Stimulated activated CD4-positive, alpha-beta T cell treated with anti-CD3 and anti-CD28 coated beads, Interleukin-1b, Interleukin-23, amount 100 ng/mL, for 48 hours (primary cell): Measurements from ENCODE around the gene DMBX1.

Experiments used
- DNase-seq: peaks from one replicate; pipeline ENCODE4 v3.0.0-alpha.2; 2020

Gene DMBX1

GRCh38 chr1:46484783-46485490, 4.7 kb upstream of the DMBX1 start:
- DNase-seq: no peak

- DNase-seq: no peak
Measured at GRCh38 chr1:46485564-46486431, 3.8 kb upstream of the DMBX1 start.

- no peak for DNase-seq
Measured at GRCh38 chr1:46486432-46487015, 3.1 kb upstream of the DMBX1 start.

GRCh38 chr1:46487818-46488218, 1.8 kb upstream of the DMBX1 start:
- no peak for DNase-seq

- DNase-seq: peak; percentile 35
Measured at GRCh38 chr1:46488343-46489168, 1.1 kb upstream of the DMBX1 start.

- DNase-seq: peak; percentile 36
Measured at GRCh38 chr1:46489169-46489637, 433 bp upstream of the DMBX1 start.

GRCh38 chr1:46490406-46490655, 695 bp downstream of the DMBX1 start:
- no peak for DNase-seq

- DNase-seq: no peak
Measured at GRCh38 chr1:46490656-46491442, 1.2 kb downstream of the DMBX1 start.

GRCh38 chr1:46491443-46492268, 2.0 kb downstream of the DMBX1 start:
- no peak for DNase-seq

- DNase-seq: no peak
Measured at GRCh38 chr1:46492269-46492853, 2.7 kb downstream of the DMBX1 start.

- DNase-seq: no peak
Measured at GRCh38 chr1:46492871-46493270, 3.2 kb downstream of the DMBX1 start.

GRCh38 chr1:46493316-46494032, 3.8 kb downstream of the DMBX1 start:
- no peak for DNase-seq

GRCh38 chr1:46494910-46495309, 5.3 kb downstream of the DMBX1 start:
- DNase-seq: no peak

- DNase-seq: no peak
Measured at GRCh38 chr1:46495778-46496177, 6.1 kb downstream of the DMBX1 start.

GRCh38 chr1:46496505-46496904, 6.9 kb downstream of the DMBX1 start:
- no peak for DNase-seq

- DNase-seq: no peak
Measured at GRCh38 chr1:46497020-46497419, 7.4 kb downstream of the DMBX1 start.

- DNase-seq: no peak
Measured at GRCh38 chr1:46497665-46498064, 8.0 kb downstream of the DMBX1 start.

GRCh38 chr1:46501528-46501927, 11.9 kb downstream of the DMBX1 start:
- no peak for DNase-seq

GRCh38 chr1:46503421-46503820, 13.8 kb downstream of the DMBX1 start:
- DNase-seq: no peak
